Measurements from ENCODE around the gene COL6A6.
"Not testable (repeated sequence)": the region's sequence is repeated elsewhere in the genome, so short reads cannot be mapped to it uniquely, and the experiment has no call there.

The COL6A6 gene

DNA sequence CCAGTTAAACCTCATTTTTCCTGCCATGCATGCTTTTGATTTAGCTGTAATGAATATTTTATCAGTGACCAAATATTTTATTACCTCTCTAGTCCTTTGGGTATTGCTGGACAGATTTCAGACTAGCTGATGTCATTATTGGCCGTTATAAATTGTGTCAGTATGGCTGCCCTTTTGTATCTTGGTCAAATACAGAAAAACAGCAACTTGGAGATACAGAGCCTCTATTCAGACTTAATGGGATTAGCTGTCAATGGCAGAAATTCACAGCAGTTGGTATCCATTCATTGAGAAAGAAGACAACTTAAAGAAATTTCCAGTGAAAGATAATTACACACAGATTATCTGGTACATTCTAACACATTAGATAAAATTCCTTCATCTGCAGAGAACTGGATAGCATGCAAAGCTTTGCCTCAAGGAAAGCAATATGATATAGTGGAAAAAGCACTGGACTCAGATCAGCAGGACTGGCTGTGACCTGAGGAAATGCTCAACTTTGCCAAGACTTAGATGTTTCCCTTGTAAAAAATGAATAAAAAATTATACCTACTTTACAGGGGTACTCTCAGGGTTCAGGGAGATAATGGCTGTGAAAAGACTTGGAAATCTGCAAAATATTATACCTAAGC, 20.8 kb downstream of the COL6A6 start:
- no peak for TF ChIP-seq ZFX (IDR thresholded peaks at IDR 0.05)
- TF ChIP-seq, protein P1, sequence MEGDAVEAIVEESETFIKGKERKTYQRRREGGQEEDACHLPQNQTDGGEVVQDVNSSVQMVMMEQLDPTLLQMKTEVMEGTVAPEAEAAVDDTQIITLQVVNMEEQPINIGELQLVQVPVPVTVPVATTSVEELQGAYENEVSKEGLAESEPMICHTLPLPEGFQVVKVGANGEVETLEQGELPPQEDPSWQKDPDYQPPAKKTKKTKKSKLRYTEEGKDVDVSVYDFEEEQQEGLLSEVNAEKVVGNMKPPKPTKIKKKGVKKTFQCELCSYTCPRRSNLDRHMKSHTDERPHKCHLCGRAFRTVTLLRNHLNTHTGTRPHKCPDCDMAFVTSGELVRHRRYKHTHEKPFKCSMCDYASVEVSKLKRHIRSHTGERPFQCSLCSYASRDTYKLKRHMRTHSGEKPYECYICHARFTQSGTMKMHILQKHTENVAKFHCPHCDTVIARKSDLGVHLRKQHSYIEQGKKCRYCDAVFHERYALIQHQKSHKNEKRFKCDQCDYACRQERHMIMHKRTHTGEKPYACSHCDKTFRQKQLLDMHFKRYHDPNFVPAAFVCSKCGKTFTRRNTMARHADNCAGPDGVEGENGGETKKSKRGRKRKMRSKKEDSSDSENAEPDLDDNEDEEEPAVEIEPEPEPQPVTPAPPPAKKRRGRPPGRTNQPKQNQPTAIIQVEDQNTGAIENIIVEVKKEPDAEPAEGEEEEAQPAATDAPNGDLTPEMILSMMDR (conservative IDR thresholded peaks at IDR 0.05), result no peak
- H3K27ac ChIP-seq, result no peak overlapping the region

DNA sequence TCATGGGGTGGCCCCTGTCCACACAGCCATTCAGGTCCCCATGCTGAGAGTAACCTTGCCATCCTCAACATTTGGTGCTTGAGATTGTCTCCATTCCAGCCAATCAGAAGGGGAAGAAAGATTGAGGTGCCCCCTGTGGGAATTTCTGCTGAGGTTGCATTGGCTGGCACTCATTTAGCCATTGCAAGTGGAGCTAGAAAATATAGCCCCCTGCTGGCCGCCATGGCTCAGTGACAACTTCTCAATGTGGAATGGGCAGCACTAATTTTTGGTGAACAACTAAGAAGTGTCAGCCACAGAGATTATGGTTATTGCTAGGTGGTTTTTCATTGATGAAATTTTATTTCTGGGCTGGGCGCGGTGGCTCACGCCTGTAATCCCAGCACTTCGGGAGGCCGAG, 22.0 kb downstream of the COL6A6 start:
- TF ChIP-seq, protein P1 (conservative IDR thresholded peaks at IDR 0.05), result peak; percentile 61
- no peak for TF ChIP-seq ZFX (IDR thresholded peaks at IDR 0.05)
- no peak overlapping the region for H3K27ac ChIP-seq

DNA sequence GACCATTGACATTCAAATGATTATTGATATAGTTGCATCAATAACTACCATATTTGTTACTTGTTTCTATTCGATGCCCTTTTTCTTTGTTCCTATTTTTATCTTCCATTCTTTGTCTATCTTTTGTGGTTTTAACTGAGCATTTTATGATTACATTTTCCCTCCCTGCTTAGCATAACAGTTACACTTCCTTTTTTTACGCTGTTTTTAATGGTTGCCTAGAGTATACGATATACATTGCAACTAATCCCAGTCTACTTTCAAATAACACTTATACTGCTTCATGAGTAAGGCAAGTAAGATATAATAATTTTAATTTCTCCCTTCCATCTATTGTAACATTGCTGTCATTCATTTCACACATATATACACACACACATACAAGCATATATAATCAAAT, 26.3 kb downstream of the COL6A6 start:
- H3K27ac ChIP-seq, result no peak overlapping the region
- no peak for TF ChIP-seq ZFX (IDR thresholded peaks at IDR 0.05)
- TF ChIP-seq, protein P1 (conservative IDR thresholded peaks at IDR 0.05), result no peak

DNA sequence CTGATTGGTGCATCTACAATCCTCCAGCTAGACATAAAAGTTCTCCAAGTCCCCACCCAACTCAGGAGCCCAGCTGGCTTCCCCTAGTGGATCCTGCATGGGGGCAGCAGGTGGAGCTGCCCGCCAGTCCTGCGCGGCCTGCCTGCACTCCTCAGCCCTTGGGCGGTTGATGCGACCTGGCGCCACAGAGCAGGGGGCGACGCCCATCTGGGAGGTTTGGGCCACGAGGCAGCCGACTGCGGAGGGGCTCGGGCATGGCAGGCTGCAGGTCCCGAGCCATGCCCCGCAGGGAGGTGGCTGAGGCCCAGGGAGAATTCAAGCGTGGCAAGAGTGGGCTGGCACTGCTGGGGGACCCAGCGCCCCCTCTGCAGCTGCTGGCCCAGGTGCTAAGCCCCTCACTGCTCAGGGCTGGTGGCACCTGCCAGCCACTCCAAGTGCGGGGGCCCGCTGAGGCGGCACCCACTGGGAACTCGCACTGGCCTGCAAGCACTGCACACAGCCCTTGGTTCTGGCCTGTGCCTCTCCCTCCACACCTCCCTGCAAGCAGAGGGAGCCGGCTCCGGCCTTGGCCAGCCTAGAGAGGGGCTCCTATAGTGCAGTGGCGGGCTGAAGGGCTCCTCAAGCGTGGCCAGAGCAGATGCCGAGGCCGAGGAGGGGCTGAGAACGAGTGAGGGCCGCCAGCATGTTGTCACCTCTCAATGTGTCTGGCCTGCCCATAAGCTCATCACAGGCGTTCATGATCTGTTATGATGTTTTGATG, 30.1 kb downstream of the COL6A6 start:
- TF ChIP-seq, protein P1 (conservative IDR thresholded peaks at IDR 0.05), result no peak
- TF ChIP-seq ZFX (IDR thresholded peaks at IDR 0.05), result no peak
- no peak overlapping the region for H3K27ac ChIP-seq

DNA sequence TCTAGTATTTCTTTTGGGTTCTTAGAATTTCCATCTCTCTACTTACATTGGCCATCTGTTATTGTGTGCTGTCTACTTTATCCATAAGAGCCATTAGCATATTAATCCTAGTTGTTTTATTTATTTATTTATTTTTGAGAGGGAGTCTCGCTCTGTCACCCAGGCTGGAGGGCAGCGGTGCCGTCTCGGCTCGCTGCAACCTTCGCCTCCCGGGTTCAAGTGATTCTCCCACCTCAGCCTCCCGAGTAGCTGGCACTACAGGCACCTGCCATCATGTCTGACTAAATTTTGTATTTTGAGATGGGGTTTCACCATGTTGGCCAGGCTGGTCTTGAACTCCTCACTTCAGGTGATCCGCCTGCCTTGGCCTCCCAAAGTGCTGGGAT, 30.7 kb downstream of the COL6A6 start:
- H3K27ac ChIP-seq, result not testable (repeated sequence)

DNA sequence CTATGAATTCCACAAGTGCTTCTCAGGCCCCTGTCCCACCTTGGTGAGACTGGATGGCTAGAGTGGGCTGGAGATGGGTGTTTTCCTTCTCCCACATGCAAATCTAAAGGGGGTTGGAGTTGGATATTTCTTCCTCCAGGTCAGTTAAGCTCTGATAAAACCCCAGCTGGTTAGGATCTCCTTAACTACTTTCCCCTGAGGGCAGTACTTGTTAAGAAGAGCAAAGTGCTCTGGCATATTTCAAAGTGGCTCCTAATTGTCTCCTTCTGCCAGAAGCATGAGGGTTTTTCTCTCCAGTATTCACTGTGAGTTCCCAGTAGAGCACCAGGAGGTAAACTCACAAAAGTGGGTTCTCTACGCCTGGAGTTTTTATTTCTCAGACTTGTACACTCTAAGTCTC, 31.4 kb downstream of the COL6A6 start:
- H3K27ac ChIP-seq, result no peak overlapping the region

DNA sequence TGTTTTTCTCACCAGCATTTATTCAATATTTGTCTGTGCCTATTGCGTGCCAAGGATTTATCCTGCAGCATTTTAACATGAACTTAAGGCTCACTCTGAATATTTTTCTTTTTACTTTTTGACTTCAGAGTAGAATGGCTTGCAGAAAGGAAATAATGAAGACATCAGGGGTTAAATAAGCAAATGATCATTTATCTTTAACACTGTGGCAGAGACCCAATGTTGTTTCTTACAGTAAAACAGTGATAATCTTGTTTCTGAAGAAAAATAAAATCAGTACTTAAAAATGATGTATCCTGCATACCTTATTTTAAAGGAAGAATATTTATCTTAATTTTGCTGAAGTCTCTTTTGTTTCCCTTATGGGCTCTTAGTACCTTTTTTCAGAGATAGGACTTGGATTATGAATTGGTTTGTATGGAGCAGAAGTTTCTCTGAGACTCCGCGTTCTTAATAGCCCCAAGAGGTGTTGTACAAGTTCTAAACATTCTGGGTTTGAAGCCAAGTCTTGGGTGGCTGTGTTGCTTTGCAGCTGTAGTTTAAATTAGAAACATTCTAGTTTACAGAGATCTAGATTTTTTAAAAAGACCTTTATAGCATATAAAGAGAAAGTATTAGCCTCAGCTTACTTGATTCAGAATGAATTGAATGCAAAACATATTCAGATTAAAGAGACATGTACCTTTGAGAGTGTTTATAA, 40.5 kb downstream of the COL6A6 start:
- no peak for TF ChIP-seq ZFX (IDR thresholded peaks at IDR 0.05)
- TF ChIP-seq, protein P1 (conservative IDR thresholded peaks at IDR 0.05), result no peak
- no peak overlapping the region for H3K27ac ChIP-seq

More for the DNA sequence above, 31.4 kb downstream of the COL6A6 start:
- TF ChIP-seq, protein P1 (conservative IDR thresholded peaks at IDR 0.05), result no peak
- TF ChIP-seq ZFX (IDR thresholded peaks at IDR 0.05), result no peak
